HG03159 (cell line): ENCODE results near the gene GLMN.
"Not testable (repeated sequence)": the region's sequence is repeated elsewhere in the genome, so short reads cannot be mapped to it uniquely, and the experiment has no call there.

Source experiments
- ATAC-seq: cut with Tn5 transposase; IDR thresholded peaks from one replicate; pipeline ENCODE4 v1.9.1; 2021; ENCODE audit warnings: mild to moderate bottlenecking, moderate library complexity; ENCODE audit not compliant: unreplicated experiment

Gene GLMN

GRCh38 chr1:92299477-92300150 lies 827 bp upstream of the GLMN start:
- no peak for ATAC-seq

GRCh38 chr1:92298213-92298572 lies 594 bp downstream of the GLMN start:
- ATAC-seq = no peak

DNA sequence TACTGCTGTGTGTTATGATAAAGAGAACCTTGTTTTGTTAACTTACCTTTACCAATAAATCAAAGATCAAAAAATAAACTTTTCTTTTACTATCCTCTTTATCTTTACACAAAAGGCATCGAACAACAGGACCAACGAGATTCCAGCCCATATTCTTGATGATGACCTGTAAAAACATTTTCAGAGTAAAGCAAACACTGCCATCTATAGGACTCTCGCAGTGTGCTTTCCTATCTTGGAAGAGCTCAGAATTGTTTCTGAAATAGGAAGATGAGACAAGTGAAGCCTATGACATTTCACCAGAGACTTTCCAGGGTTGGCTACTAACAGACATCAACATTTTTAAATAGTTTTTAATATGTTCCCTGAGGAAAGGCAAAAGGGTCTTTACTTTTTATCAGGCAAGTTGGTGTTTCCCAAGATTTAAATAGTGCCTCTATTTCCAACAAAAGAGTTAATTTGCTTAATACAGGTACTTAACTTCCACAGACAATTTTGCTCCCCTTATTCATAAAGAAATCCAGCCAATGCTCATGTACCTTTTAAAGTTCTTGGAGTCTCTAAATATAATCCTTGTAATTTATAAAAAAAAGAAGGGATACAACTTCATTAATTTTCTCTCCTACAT lies 7.3 kb downstream of the GLMN start:
- no peak for ATAC-seq

DNA sequence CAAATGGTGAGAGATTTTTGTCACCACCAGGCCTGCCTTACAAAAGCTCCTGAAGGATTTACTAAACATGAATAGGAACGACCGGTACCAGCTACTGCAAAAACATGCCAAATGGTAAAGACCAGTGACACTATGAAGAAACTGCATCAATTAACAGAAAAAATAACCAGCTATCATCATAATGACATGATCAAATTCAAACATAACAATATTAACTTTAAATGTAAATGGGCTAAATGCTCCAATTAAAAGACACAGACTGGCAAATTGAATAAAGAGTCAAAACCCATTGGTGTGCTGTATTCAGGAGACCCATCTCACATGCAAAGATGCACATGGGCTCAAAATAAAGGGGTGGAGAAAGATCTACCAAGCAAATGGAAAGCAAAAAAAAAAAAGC lies 17.4 kb downstream of the GLMN start:
- not testable (repeated sequence) for ATAC-seq

DNA sequence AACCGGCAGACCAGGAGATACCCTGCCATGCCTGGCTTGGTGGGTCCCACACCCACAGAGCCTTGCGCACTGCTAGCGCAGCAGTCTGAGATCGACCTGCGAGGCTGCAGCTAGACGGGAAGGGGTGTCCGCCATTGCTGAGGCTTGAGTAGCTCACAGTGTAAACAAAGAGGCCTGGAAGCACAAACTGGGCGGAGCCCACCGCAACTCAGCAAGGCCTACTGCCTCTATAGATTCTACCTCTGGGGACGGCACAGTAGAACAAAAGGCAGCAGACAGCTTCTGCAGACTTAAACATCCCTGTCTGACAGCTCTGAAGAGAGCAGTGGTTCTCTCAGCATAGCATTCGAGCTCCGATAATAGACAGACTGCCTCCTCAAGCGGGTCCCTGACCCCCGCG lies 19.0 kb downstream of the GLMN start:
- not testable (repeated sequence) for ATAC-seq

- no peak for ATAC-seq
These were observed 21.6 kb downstream of the GLMN start for GRCh38 chr1:92277105-92277723.

GRCh38 chr1:92276082-92276481 lies 22.7 kb downstream of the GLMN start:
- no peak for ATAC-seq

- ATAC-seq = no peak
These were observed 23.8 kb downstream of the GLMN start for GRCh38 chr1:92274939-92275338.

DNA sequence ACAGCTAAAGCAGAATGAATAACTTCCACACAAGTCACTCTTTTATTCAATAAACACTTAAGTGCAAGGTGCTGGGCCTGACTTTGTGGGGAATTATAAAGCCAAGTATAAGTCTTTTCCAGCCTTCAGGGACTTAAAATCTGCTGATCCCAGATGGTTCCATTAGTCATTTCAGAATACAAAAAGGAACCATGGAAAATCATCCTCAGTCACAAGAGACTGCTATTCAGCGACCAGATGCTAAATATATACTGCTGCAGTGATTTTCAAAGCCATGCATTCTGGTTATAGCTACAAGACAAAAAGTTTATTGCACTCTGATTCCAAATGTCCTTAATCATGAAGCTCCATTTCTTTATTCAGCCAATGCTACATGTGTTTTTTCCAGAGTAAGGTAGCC lies 25.7 kb downstream of the GLMN start:
- ATAC-seq = no peak

GRCh38 chr1:92262516-92262915 lies 36.3 kb downstream of the GLMN start:
- ATAC-seq = no peak

DNA sequence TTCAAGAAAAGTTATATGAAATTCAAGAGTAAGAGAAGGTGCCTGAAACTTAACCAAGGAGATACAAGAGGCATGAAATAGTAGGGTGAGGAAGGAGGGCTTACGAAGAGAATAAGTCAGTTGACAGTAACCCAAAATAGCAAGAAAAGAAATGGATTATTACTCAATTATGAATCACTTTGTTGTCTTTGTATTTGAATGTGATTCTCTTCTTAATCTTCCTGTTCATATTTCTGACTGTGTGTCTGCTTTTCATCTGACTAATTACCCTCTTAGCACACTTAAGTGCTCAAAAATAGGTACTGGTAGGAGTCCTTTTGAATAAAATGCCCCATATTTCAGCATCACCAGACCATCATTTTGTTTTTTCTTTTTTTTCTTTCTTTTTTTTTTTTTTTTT lies 39.4 kb downstream of the GLMN start:
- ATAC-seq = no peak

GRCh38 chr1:92254714-92255113 lies 44.1 kb downstream of the GLMN start:
- not testable (repeated sequence) for ATAC-seq

DNA sequence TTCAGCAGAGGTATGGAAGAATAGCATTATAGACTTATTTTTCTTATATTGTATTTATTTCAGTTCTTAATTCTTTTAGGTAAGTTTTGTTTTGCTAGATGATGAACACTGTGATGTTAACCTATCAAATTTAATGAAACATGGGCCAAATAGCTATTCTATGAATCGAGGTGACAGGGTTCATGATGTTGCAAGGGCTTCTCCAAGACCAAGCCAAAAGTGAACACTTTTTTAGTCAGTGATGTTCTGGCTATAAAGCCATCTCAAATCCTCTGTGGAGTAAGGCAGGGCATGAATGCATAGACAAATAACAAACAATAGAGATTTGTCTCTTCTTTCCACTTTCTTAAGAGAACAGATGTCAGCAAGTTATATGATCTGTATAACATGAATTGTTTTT lies 54.4 kb downstream of the GLMN start:
- no peak for ATAC-seq

DNA sequence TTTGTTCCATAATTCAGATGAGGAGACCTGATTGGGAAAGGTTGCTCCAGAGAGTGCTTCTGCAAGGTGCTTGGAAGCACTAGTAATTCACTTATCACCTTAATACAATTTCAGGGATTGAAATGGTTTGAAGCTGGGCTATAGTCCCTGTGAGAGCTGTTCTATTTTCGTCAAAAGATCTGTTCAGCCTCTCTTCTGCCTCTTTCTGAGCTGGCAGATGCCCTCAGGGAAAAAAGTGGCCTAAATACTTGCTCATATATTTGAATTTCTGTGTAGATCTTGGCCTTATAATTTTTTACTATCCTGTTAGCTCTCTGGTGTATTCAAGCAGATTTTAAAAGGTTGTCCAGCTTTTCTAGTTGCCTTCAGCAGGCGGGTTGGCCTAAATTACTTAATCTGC lies 58.8 kb downstream of the GLMN start:
- no peak for ATAC-seq

DNA sequence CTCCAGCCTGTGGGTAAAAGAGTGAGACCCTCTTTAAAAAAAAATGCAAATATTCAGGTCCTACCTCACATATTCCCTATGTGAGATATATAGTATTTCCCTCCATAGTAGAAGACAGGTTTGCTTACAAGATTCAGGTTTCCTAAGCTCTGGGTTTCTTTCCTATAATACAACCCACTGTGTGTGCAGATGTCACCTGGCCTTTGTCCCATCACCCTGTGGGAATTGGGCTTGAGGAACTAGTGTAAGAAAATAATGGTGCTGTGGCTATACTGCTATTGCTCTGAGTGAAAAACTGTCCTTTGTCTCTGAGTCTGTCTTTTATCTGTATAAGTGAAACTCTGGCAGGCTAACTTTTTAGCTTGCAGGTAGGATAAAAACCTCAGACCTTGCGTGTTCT lies 68.1 kb downstream of the GLMN start:
- ATAC-seq = no peak

DNA sequence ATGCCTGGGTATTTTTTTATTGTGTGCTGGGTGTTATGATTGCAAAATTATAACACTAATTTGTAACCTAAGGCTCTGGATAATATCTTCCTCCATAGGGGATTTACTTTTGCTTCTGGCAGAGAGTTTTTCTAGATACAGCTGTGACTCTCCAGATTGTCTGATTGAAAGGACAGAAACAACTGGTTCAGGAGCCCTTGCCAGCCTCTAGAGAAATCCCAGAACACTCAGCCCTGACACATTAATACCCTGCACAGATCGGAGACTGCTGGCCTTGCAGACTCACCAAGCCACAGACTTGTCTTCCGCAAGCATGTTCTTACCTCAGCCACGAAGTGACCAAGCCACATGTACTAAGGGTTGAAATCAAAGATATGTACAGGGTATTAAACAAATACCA lies 70.4 kb downstream of the GLMN start:
- ATAC-seq = no peak

- ATAC-seq = no peak
These were observed 79.8 kb downstream of the GLMN start for GRCh38 chr1:92219028-92219427.

- no peak for ATAC-seq
These were observed 80.2 kb downstream of the GLMN start for GRCh38 chr1:92218559-92218958.

DNA sequence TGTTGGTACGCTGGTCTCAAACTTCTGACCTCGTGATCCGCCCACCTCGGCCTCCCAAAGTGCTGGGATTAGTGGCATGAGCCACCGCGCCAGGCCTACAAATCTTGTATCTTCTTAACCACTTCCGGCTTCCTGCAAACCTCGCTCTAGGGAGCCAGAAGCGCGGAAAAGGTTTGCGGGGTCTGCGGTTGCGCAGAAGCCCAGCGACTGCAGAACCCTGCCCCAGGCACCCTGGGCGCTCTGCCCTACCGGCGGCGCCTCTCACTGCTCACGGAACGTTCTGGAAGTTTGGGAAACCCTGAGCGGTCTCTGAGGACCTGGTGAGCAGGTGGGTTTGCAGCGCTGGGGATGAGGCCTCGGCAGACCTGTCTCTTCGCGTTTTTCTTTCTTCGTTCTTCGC lies 81.1 kb downstream of the GLMN start, which contains the start of gene C1orf146:
Gene C1orf146 (plus strand): TSS at position 195 of the 400 bp plus-strand sequence. CDS start 13,506 bp downstream, outside the sequence.
- no peak for ATAC-seq

DNA sequence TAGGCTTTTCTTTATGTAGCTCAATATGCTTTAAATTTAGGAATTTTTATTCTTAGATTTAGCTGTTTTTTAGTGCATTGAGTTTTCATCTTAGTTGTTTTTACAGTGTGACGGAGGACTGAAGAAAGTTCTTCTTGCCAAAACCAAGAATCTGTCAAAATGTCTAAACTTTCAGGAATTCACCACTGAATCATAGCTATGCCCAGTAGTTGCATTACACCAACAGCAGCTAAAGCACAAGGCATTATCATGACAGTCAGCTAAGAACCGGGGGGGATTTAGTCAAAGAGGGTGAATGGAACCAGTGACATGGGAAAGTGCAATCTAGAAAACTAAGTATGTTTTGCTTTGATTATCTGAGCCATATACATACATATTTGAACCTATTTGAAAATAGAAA lies 87.6 kb downstream of the GLMN start:
- ATAC-seq = no peak

DNA sequence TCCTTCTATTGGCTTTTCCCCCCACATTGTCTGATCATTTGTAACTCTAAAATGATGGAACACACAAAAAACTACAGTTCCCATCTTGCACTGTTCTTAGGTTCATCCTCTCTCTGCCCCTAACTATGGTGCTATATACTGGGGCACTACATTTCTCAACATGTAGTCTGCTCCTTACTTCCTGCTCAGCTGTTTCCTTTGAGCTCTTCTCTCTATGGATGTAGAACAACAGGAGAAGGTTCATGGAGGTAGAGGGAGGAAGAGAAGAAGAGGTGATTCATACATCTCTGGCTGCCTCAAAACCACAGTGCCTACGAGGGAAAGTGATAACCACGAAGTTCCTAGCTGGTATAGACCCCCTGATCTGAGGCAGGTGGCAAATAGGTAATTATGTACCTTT lies 88.1 kb downstream of the GLMN start:
- no peak for ATAC-seq

DNA sequence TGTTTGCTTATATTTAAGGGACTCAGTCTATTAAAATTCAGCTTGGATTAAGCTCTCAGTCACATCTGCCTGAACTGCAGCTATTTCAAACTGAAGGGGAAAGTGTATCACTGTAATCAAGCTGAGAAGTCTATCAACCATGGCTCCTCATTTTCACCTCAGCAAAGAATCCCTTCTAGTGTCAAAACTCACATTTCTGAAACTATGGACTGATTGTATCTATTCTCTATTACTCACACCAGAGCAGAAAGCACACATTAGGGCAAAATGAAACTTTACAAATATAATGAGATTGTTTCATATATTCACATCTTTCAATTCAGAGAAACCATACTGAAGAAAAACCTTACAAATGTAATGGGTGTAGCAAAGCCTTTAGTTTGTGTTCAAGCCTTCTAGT lies 95.7 kb downstream of the GLMN start:
- no peak for ATAC-seq
